Mucosa of descending colon (tissue), 3 donors: ENCODE measurements around the gene WBP1L. TPM values are rescaled to one million over a fixed set of nuclear protein-coding genes. Genes with fewer than 3 reads are reported as not detected.

Experiments
- ATAC-seq: fragments of 200-7000 bp; cut with Tn5 transposase; one replicate; pipeline ENCODE4 v1.9.1; 2020; ENCODE audit warnings: mild to moderate bottlenecking, moderate library complexity
- DNase-seq, 3 donors: peaks; one replicate each; pipeline ENCODE4 v3.0.0-alpha.2; 2020
- H3K36me3 ChIP-seq: fragments of 200-600 bp; one replicate; pipeline ENCODE4 v1.8.0; 2021; ENCODE audit warnings: low read depth, mild to moderate bottlenecking
- H3K4me1 ChIP-seq: fragments of 200-600 bp; one replicate; pipeline ENCODE4 v1.8.0; 2021; ENCODE audit warnings: low read depth, mild to moderate bottlenecking
- H3K4me3 ChIP-seq: fragments of 200-600 bp; one replicate; pipeline ENCODE4 v1.8.0; 2021; ENCODE audit warnings: mild to moderate bottlenecking
- H3K9me3 ChIP-seq: fragments of 200-600 bp; one replicate; pipeline ENCODE4 v1.8.0; 2021; ENCODE audit warnings: mild to moderate bottlenecking
- CTCF ChIP-seq: fragments of 200-600 bp; IDR thresholded peaks from one replicate; pipeline ENCODE4 v1.8.0; 2022; ENCODE audit warnings: antibody characterized with exemption, mild to moderate bottlenecking
- intact Hi-C, 2 donors: fragments of 100-400 bp; cut with DNase I in 1 of 2; cut with micrococcal nuclease in 1 of 2; formaldehyde crosslinking; loops; one replicate each; pipeline versions ENCODE4 v1.11.0 to v1.11.1; 2022; cut with DNase I, micrococcal nuclease
- total RNA-seq, 3 donors: library from RNA; stranded (reverse); fragmentation: NEBNext Ultra II Directional in 2 of 3; extraction: Animal tissue kit (Norgen Biotek cat#: 25700) in 2 of 3; gene quantifications; one replicate each; pipeline versions ENCODE4 v1.2.1 to v1.2.4, GENCODE V29; 2021 to 2023
- donor health status: DM: no; HTN: no; CAD: no; lungs with moderate emphysema.
- donor health status: DM: no; HTN: no; CAD: no.
- donor health status: DM: no; HTN: yes; CAD: no.

The WBP1L gene
- total RNA-seq, 3 donors from 2014 or later, result 38.9 to 61.3 (median 51.0) TPM

GRCh38 chr10:102726274-102726673 lies 17.5 kb upstream of the WBP1L start:
- Histone ChIP-seq H3K4me1 (no peaks in the 10 kb centered on the region), H3K9me3 (no peaks in the 10 kb centered on the region), H3K36me3 (no peaks in the 10 kb centered on the region), H3K4me3 (no peak overlapping the region)
- intact Hi-C loops, result loop anchor here in 1 of 2 donors (10.0 kb wide), 1 partner anchor 109 kb away; the partner anchor contains the start of gene CYP17A1
- ATAC-seq (no peak), DNase-seq (no peak)
- TF ChIP-seq CTCF, result no peak

- TF ChIP-seq CTCF, result no peak
- ATAC-seq, result no peak
- Histone ChIP-seq H3K4me3 (no peak overlapping the region), H3K36me3 (no peaks in the 10 kb centered on the region), H3K9me3 (no peaks in the 10 kb centered on the region), H3K4me1 (no peaks in the 10 kb centered on the region)
- intact Hi-C loops, result loop anchor here in 1 of 2 donors (10.0 kb wide), 1 partner anchor 108 kb away; the partner anchor contains the start of gene CYP17A1
- no peak for DNase-seq
These were observed 16.5 kb upstream of the WBP1L start for GRCh38 chr10:102727037-102727818.

- intact Hi-C loops, result loop anchor here (5.0 to 10.0 kb wide), 3 partner anchors 105 to 175 kb away; partner anchors contain the start of gene CYP17A1 (in 1 of the 2)
- no peaks in the 10 kb centered on the region for H3K9me3 ChIP-seq
- ATAC-seq (peak; percentile 97), DNase-seq (peak; percentile 81 to 88 (median 88))
- no peaks in the 10 kb centered on the region for H3K36me3 ChIP-seq
- H3K4me3 ChIP-seq, result no peak overlapping the region
- peak; percentile 79 for TF ChIP-seq CTCF
- H3K4me1 ChIP-seq, result no peaks in the 10 kb centered on the region
These were observed 14.4 kb upstream of the WBP1L start for GRCh38 chr10:102729029-102730026.

GRCh38 chr10:102731222-102731800 lies 12.4 kb upstream of the WBP1L start:
- ATAC-seq (no peak), DNase-seq (no peak)
- Histone ChIP-seq H3K4me3 (no peak overlapping the region), H3K4me1 (no peaks in the 10 kb centered on the region), H3K36me3 (no peaks in the 10 kb centered on the region), H3K9me3 (no peaks in the 10 kb centered on the region)
- TF ChIP-seq CTCF, result no peak
- intact Hi-C loops, result loop anchor here (5.0 to 10.0 kb wide), 2 partner anchors 171 to 173 kb away; no protein-coding TSS in a partner anchor

- Histone ChIP-seq H3K4me3 (no peak overlapping the region), H3K4me1 (no peaks in the 10 kb centered on the region), H3K36me3 (no peaks in the 10 kb centered on the region), H3K9me3 (no peaks in the 10 kb centered on the region)
- intact Hi-C loops, result loop anchor here (5.0 to 10.0 kb wide), 2 partner anchors 170 to 172 kb away; no protein-coding TSS in a partner anchor
- ATAC-seq (no peak), DNase-seq (no peak)
- no peak for TF ChIP-seq CTCF
These were observed 11.1 kb upstream of the WBP1L start for GRCh38 chr10:102732661-102733060.
